Osteocyte (in vitro differentiated cells): ENCODE results near the gene DDO. TPM values are rescaled to one million over a fixed set of nuclear protein-coding genes. Genes with fewer than 3 reads are reported as not detected.
A peak's percentile ranks its signal among the peaks of the same experiment; 100 is the strongest.
"Not testable (repeated sequence)": the region's sequence is repeated elsewhere in the genome, so short reads cannot be mapped to it uniquely, and the experiment has no call there.

Experiments
- DNase-seq: peaks from one replicate; pipeline ENCODE4 v3.0.0; 2021; ENCODE audit warnings: mixed read lengths; ENCODE audit not compliant: unreplicated experiment; ENCODE audit errors: extremely low spot score
- H3K27ac Mint-ChIP-seq: one replicate; pipeline ENCODE4 v1.8.0; 2021; ENCODE audit warnings: mild to moderate bottlenecking, mixed read lengths; ENCODE audit not compliant: unreplicated experiment
- H3K27me3 Mint-ChIP-seq: one replicate; pipeline ENCODE4 v1.8.0; 2021; ENCODE audit warnings: mixed read lengths; ENCODE audit not compliant: unreplicated experiment
- H3K36me3 Mint-ChIP-seq: one replicate; pipeline ENCODE4 v1.8.0; 2021; ENCODE audit warnings: mixed read lengths; ENCODE audit not compliant: unreplicated experiment
- H3K4me1 Mint-ChIP-seq: one replicate; pipeline ENCODE4 v1.8.0; 2021; ENCODE audit warnings: mixed read lengths; ENCODE audit not compliant: unreplicated experiment
- H3K4me3 Mint-ChIP-seq: one replicate; pipeline ENCODE4 v1.8.0; 2021; ENCODE audit warnings: mild to moderate bottlenecking, moderate library complexity, mixed read lengths; ENCODE audit not compliant: unreplicated experiment
- H3K9me3 Mint-ChIP-seq: one replicate; pipeline ENCODE4 v1.8.0; 2021; ENCODE audit warnings: mixed read lengths; ENCODE audit not compliant: unreplicated experiment
- total RNA-seq: library from RNA; stranded (reverse); gene quantifications from 2 replicates; pipeline ENCODE4 v1.2.1, GENCODE V29; 2021
- TF ChIP-seq, protein P1 (sequence below): fragments of 200-600 bp; sonication (generic); IDR thresholded peaks from 2 replicates; pipeline ENCODE4 v1.5.0; 2021; ENCODE audit warnings: antibody characterized with exemption, mild to moderate bottlenecking, moderate library complexity

The DDO gene
- total RNA-seq, 1 donor from 2014 or later, result not detected

DNA sequence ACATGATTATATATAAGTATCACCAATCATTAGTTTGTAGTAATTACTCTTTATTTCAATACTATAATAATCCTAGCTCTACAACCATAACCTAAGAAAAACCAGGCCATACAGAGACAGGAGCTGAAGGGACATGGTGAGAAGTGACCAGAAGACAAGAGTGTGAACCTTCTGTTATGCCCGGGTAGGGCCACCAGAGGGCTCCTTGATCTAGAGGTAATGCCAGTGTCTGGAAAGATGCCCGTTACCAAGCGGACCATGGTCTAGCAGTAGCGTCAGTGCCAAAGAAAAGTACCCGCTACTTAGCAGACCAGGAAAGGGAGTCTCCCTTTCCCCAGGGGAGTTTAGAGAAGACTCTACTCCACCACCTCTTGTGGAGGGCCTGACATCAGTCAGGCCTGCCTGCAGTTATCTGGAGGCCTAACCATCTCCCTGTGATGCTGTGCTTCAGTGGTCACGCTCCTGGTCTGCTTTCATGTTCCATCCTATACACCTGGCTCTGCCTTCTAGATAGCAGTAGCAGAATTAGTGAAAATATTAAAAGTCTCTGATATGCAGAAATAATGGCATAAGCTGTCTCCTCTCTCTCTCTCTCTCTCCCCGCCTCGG is 42.3 kb upstream of the DDO start:
- not testable (repeated sequence) for DNase-seq, H3K4me3 Mint-ChIP-seq, H3K27ac Mint-ChIP-seq, H3K36me3 Mint-ChIP-seq, H3K4me1 Mint-ChIP-seq
- Mint-ChIP-seq H3K9me3 (peaks cover 11% of the 10 kb centered on the region), H3K27me3 (peaks cover 17% of the 10 kb centered on the region)
- TF ChIP-seq, protein P1, sequence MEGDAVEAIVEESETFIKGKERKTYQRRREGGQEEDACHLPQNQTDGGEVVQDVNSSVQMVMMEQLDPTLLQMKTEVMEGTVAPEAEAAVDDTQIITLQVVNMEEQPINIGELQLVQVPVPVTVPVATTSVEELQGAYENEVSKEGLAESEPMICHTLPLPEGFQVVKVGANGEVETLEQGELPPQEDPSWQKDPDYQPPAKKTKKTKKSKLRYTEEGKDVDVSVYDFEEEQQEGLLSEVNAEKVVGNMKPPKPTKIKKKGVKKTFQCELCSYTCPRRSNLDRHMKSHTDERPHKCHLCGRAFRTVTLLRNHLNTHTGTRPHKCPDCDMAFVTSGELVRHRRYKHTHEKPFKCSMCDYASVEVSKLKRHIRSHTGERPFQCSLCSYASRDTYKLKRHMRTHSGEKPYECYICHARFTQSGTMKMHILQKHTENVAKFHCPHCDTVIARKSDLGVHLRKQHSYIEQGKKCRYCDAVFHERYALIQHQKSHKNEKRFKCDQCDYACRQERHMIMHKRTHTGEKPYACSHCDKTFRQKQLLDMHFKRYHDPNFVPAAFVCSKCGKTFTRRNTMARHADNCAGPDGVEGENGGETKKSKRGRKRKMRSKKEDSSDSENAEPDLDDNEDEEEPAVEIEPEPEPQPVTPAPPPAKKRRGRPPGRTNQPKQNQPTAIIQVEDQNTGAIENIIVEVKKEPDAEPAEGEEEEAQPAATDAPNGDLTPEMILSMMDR, result peak; percentile 30

DNA sequence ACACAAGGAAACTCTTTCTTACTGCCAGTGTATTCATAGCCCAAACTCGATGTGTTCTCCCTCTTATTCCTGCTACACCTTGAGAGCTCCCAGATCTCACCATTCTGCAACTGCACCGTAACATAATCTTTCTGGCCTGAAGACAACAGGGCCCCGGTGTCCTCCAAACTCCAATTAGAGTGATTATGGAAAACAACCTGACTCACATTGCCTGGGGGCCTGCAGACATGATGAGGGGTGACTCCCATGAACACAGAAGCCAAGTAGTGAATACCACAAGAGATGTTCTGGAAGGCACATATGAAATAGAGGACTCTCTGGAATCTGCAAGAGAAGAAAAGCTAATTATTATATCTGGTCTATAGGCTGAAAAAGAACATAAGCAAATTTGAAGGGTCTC is 41.3 kb upstream of the DDO start:
- Mint-ChIP-seq H3K4me3 (no peak overlapping the region), H3K27ac (no peak overlapping the region), H3K9me3 (peaks cover under 1% of the 10 kb centered on the region), H3K27me3 (peaks cover 23% of the 10 kb centered on the region), H3K36me3 (no peaks in the 10 kb centered on the region), H3K4me1 (no peaks in the 10 kb centered on the region)
- TF ChIP-seq, protein P1, result no peak
- no peak for DNase-seq

DNA sequence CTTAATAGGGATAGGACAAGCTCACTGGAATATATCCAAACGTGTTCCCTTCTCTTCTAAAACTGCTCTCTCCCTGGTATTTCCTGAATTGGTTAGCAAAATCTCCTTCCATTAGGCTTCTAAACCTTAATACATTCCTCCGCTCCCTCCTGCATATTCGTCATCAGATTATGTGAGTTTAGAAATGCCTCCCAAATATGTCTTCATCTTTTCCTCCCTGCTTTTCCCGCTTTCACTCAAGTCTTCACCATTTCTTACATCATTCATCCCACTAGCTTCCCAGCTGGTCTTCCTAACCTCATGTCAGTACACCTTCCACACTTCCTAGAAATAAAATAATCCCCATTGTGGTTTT is 34.1 kb upstream of the DDO start:
- H3K9me3 Mint-ChIP-seq, result no peaks in the 10 kb centered on the region
- H3K4me3 Mint-ChIP-seq, result no peak overlapping the region
- H3K4me1 Mint-ChIP-seq, result no peaks in the 10 kb centered on the region
- TF ChIP-seq, protein P1, result no peak
- H3K36me3 Mint-ChIP-seq, result no peaks in the 10 kb centered on the region
- peaks cover 36% of the 10 kb centered on the region for H3K27me3 Mint-ChIP-seq
- no peak for DNase-seq
- no peak overlapping the region for H3K27ac Mint-ChIP-seq

DNA sequence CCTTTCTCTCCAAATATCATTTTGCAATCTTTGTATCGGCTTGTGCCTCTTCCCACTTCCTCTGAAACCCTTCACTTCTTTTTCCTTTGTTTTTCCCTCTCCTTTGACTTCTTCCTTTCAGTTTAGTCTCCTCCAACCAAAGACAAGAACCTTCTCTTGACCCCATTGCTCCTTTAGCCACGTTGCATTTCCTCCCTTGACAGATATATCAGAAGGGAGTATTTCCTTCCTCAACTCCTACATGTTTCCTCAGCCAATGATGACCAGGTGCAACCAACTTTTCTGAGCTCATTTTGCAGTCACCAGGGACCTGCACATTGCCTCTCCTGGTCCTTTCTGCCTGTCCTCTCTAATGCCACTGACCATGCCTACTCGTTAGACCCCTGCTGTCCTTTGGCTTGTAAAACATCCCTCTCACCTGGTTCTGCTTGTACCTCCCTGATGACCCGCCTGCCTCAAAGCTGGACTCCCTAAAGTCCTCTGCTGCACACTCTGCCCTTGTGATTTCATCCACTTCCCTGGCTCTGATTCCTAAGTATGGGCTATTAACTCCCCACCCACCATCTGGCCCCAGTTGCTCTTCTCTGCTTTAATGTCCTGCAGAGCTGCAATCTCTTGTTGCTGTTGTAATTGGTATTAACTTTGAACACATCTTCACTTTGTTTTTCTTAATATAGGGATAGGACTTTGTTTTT is 33.6 kb upstream of the DDO start:
- Mint-ChIP-seq H3K4me1 (no peaks in the 10 kb centered on the region), H3K36me3 (no peaks in the 10 kb centered on the region), H3K27ac (no peak overlapping the region), H3K9me3 (no peaks in the 10 kb centered on the region), H3K4me3 (no peak overlapping the region), H3K27me3 (peaks cover 35% of the 10 kb centered on the region)
- no peak for DNase-seq
- TF ChIP-seq, protein P1, result no peak

DNA sequence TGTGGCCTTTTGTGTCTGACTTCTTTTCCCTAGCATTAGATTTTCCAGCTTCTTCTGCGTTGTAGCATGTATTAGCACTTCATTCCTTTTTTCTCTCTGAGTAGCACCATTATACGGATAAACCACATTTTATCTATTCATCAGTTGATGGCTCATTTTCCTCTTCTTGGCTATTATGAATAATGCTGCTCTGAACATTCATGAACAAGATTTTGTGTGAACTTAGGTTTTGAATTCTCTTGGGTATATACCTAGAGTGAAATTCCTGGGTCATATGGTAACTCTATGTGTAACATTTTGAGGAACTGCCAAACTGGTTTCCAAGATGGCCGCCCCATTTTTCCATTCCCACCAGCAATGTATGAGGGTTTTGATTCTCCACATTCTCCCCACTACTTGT is 32.4 kb upstream of the DDO start:
- TF ChIP-seq, protein P1, result no peak
- Mint-ChIP-seq H3K9me3 (no peaks in the 10 kb centered on the region), H3K27me3 (peaks cover 25% of the 10 kb centered on the region), H3K4me3 (no peak overlapping the region), H3K4me1 (no peaks in the 10 kb centered on the region), H3K27ac (no peak overlapping the region), H3K36me3 (no peaks in the 10 kb centered on the region)
- DNase-seq, result no peak
